Ecto neural progenitor cell (in vitro differentiated cells): ENCODE measurements around the gene LTBP1.

ENCODE experiments used
- DNase-seq: peaks from one replicate; pipeline ENCODE4 v3.0.0-alpha.2; 2018; ENCODE audit warnings: low spot score

The LTBP1 gene

GRCh38 chr2:33083699-33084387, 137.1 kb downstream of the LTBP1 start:
- no peak for DNase-seq

GRCh38 chr2:33084433-33084832, 137.7 kb downstream of the LTBP1 start:
- no peak for DNase-seq

GRCh38 chr2:33085646-33086045, 138.9 kb downstream of the LTBP1 start:
- DNase-seq = no peak

- DNase-seq = no peak
These were observed 139.8 kb downstream of the LTBP1 start for GRCh38 chr2:33086400-33087015.

GRCh38 chr2:33090553-33091134, 143.9 kb downstream of the LTBP1 start:
- no peak for DNase-seq

- DNase-seq = no peak
These were observed 144.9 kb downstream of the LTBP1 start for GRCh38 chr2:33091541-33092123.

- DNase-seq = no peak
These were observed 146.7 kb downstream of the LTBP1 start for GRCh38 chr2:33093283-33093993.

- no peak for DNase-seq
These were observed 147.6 kb downstream of the LTBP1 start for GRCh38 chr2:33094303-33094702.

- DNase-seq = no peak
These were observed 153.2 kb downstream of the LTBP1 start for GRCh38 chr2:33099989-33100388.

- no peak for DNase-seq
These were observed 154.2 kb downstream of the LTBP1 start for GRCh38 chr2:33100921-33101320.

- no peak for DNase-seq
These were observed 157.4 kb downstream of the LTBP1 start for GRCh38 chr2:33104052-33104623.

GRCh38 chr2:33104726-33105125, 158.0 kb downstream of the LTBP1 start:
- DNase-seq = no peak

GRCh38 chr2:33106115-33106514, 159.4 kb downstream of the LTBP1 start:
- DNase-seq = no peak

GRCh38 chr2:33107690-33108482, 161.1 kb downstream of the LTBP1 start:
- no peak for DNase-seq

GRCh38 chr2:33108483-33109443, 162.0 kb downstream of the LTBP1 start:
- DNase-seq = no peak

- no peak for DNase-seq
These were observed 163.7 kb downstream of the LTBP1 start for GRCh38 chr2:33110461-33110860.

GRCh38 chr2:33111002-33111446, 164.3 kb downstream of the LTBP1 start:
- DNase-seq = no peak

- no peak for DNase-seq
These were observed 168.4 kb downstream of the LTBP1 start for GRCh38 chr2:33115196-33115595.

- no peak for DNase-seq
These were observed 169.0 kb downstream of the LTBP1 start for GRCh38 chr2:33115728-33116127.

GRCh38 chr2:33116799-33117198, 170.0 kb downstream of the LTBP1 start:
- DNase-seq = no peak
